PC-3 (cell line): ENCODE data around the gene ADAMTSL1. TPM values are rescaled to one million over a fixed set of nuclear protein-coding genes. Genes with fewer than 3 reads are reported as not detected.

ENCODE experiments used
- ATAC-seq: fragments of 200-7000 bp; cut with Tn5 transposase; 2 replicates; pipeline ENCODE4 v1.9.1; 2020; ENCODE audit warnings: mild to moderate bottlenecking, moderate library complexity
- BruUV-seq: library from RNA; stranded (reverse); fragments of 400-500 nt; replicated peaks from 2 replicates; lab custom pipeline; 2021; lab: Mats Ljungman, UMichigan
- CTCF ChIA-PET: fragments of 300-600 bp; sonication (Branson Sonifier 250); formaldehyde crosslinking; loops from one replicate; lab custom pipeline; 2022; ENCODE audit warnings: antibody characterized with exemption; lab: Charles Lee
- POLR2A ChIA-PET: fragments of 300-600 bp; sonication (Branson Sonifier 250); formaldehyde crosslinking; loops from one replicate; lab custom pipeline; 2022; ENCODE audit warnings: antibody characterized with exemption; ENCODE audit not compliant: unreplicated experiment; lab: Charles Lee
- DNase-seq: peaks from one replicate; pipeline ENCODE4 v3.0.0-alpha.2; 2015
- H2AFZ ChIP-seq: fragments of 300-600 bp; sonication (generic); 2 replicates; pipeline ENCODE4 v1.6.0; 2016; ENCODE audit warnings: antibody characterized with exemption, low read length
- H3F3A ChIP-seq: fragments of 300-600 bp; sonication (generic); one replicate; pipeline ENCODE4 v1.6.0; 2017; ENCODE audit warnings: antibody characterized with exemption, low read length, control low read depth, mild to moderate bottlenecking; ENCODE audit not compliant: unreplicated experiment
- H3K27ac ChIP-seq: fragments of 300-600 bp; sonication (generic); 2 replicates; pipeline ENCODE4 v1.5.1; 2016; ENCODE audit warnings: mild to moderate bottlenecking, low read length
- H3K27me3 ChIP-seq: fragments of 300-600 bp; sonication (generic); 2 replicates; pipeline ENCODE4 v1.6.1; 2016; ENCODE audit warnings: low read length, mixed read lengths
- H3K36me3 ChIP-seq: fragments of 300-600 bp; sonication (generic); 2 replicates; pipeline ENCODE4 v1.6.1; 2016; ENCODE audit warnings: low read depth, mixed run types, low read length, mixed read lengths
- H3K4me1 ChIP-seq: fragments of 300-600 bp; sonication (generic); 2 replicates; pipeline ENCODE4 v1.5.1; 2016; ENCODE audit warnings: low read length; ENCODE audit not compliant: insufficient read depth
- H3K4me2 ChIP-seq: fragments of 300-600 bp; sonication (generic); 2 replicates; pipeline ENCODE4 v1.6.0; 2016; ENCODE audit warnings: low read length
- H3K4me3 ChIP-seq: fragments of 300-600 bp; sonication (generic); 2 replicates; pipeline ENCODE4 v1.5.1; 2016; ENCODE audit warnings: mild to moderate bottlenecking, low read length, mixed read lengths
- H3K79me2 ChIP-seq: fragments of 300-600 bp; sonication (generic); 2 replicates; pipeline ENCODE4 v1.6.1; 2017; ENCODE audit warnings: low read length, mixed read lengths
- H3K9ac ChIP-seq: fragments of 300-600 bp; sonication (generic); 2 replicates; pipeline ENCODE4 v1.6.0; 2016; ENCODE audit warnings: mild to moderate bottlenecking, low read length
- H3K9me2 ChIP-seq: fragments of 300-600 bp; sonication (generic); replicated peaks from 2 replicates; pipeline ENCODE4 v1.6.1; 2016; ENCODE audit warnings: mixed run types, low read length, mixed read lengths
- H3K9me3 ChIP-seq: fragments of 300-600 bp; sonication (generic); 2 replicates; pipeline ENCODE4 v1.6.1; 2016; ENCODE audit warnings: low read length, mixed read lengths
- H4K20me1 ChIP-seq: fragments of 300-600 bp; sonication (generic); 2 replicates; pipeline ENCODE4 v1.6.1; 2016; ENCODE audit warnings: low read length, mixed read lengths
- EZH2 ChIP-seq: fragments of 300-600 bp; sonication (generic); IDR thresholded peaks from one replicate; pipeline ENCODE4 v1.6.1; 2017; ENCODE audit warnings: antibody characterized with exemption, mild to moderate bottlenecking, low read length; ENCODE audit not compliant: unreplicated experiment
- EZH2phosphoT487 ChIP-seq: fragments of 300-600 bp; sonication (generic); IDR thresholded peaks from 2 replicates; pipeline ENCODE4 v1.6.1; 2018; ENCODE audit warnings: mild to moderate bottlenecking, antibody characterized with exemption, low read length, borderline replicate concordance
- intact Hi-C: fragments of 100-400 bp; cut with micrococcal nuclease; formaldehyde crosslinking; loops from 2 replicates; pipeline ENCODE4 v1.9.0; 2023
- total RNA-seq: library from RNA; depleted of rRNA; stranded (reverse); fragments of >200 nt; gene quantifications from 2 replicates; pipeline ENCODE4 v1.2.3, GENCODE V29; 2014
- TF ChIP-seq, protein P1 (sequence below): fragments of 300-600 bp; sonication (generic); conservative IDR thresholded peaks from 2 replicates; pipeline ENCODE4 v1.5.1; 2017; ENCODE audit warnings: antibody characterized with exemption, low read depth, mild to moderate bottlenecking, low read length

ADAMTSL1 gene
- total RNA-seq, 1 experiment from 2014 or later, result 0.26 TPM

- intact Hi-C loops, result no loop called here
- no peak overlapping the region for H3K9ac ChIP-seq
- no peak for TF ChIP-seq EZH2
- no peak for TF ChIP-seq EZH2phosphoT487
- TF ChIP-seq, protein P1, sequence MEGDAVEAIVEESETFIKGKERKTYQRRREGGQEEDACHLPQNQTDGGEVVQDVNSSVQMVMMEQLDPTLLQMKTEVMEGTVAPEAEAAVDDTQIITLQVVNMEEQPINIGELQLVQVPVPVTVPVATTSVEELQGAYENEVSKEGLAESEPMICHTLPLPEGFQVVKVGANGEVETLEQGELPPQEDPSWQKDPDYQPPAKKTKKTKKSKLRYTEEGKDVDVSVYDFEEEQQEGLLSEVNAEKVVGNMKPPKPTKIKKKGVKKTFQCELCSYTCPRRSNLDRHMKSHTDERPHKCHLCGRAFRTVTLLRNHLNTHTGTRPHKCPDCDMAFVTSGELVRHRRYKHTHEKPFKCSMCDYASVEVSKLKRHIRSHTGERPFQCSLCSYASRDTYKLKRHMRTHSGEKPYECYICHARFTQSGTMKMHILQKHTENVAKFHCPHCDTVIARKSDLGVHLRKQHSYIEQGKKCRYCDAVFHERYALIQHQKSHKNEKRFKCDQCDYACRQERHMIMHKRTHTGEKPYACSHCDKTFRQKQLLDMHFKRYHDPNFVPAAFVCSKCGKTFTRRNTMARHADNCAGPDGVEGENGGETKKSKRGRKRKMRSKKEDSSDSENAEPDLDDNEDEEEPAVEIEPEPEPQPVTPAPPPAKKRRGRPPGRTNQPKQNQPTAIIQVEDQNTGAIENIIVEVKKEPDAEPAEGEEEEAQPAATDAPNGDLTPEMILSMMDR, result no peak
- H3K27me3 ChIP-seq, result no peaks in the 10 kb centered on the region
- no peaks in the 10 kb centered on the region for H3K9me3 ChIP-seq
- no peaks in the 10 kb centered on the region for H4K20me1 ChIP-seq
- H3F3A ChIP-seq, result no peaks in the 10 kb centered on the region
- DNase-seq (no peak), ATAC-seq (no peak)
- POLR2A ChIA-PET, result no interaction called here
- CTCF ChIA-PET, result no interaction called here
- H2AFZ ChIP-seq, result no peak overlapping the region
- H3K4me2 ChIP-seq, result no peak overlapping the region
- BruUV-seq, result no TSS peak
- H3K27ac ChIP-seq, result no peak overlapping the region
- H3K4me3 ChIP-seq, result no peak overlapping the region
- no peaks in the 10 kb centered on the region for H3K9me2 ChIP-seq
- no peaks in the 10 kb centered on the region for H3K79me2 ChIP-seq
- no peaks in the 10 kb centered on the region for H3K36me3 ChIP-seq
- H3K4me1 ChIP-seq, result no peaks in the 10 kb centered on the region
These were observed 375.3 kb downstream of the ADAMTSL1 start for GRCh38 chr9:18849270-18849669.

DNA sequence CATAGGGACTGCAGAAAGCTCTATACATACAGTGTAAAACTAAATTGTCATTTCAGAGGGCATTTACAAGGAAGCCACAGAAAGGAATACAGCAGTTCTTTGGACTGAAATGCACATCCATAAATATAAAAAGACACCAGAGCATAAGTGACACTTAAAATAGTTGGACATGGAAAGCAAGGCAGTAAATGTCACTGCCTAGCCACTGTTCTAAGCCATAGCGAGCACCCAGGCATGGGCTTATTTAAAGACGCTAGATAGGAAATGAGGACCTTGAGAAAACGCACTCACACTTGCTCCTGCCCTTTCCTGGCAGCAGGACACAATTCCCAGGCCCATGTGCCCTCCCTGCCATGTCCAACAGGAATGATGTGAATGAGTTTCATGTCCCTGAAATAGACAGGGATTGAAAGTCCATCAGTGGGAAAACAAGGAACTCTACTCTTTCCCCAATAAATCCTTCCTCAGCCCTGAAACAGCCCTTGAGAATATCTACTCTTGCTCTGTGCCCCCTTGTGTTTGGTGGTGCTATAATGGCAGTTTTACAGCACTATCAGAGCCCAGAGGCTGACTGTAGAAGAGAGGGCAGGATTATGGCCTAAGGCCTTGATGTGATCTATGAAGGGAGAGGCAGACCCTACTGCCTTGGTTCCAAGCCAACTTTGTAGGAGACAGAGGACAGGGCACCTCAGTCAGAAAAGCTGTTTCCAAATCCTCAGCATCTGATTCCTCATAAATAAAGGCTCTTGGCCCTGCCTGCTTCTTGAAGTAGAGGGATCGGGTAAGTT is 376.1 kb downstream of the ADAMTSL1 start:
- no peak overlapping the region for H3K4me2 ChIP-seq
- H3K9me2 ChIP-seq, result no peaks in the 10 kb centered on the region
- H3K27me3 ChIP-seq, result no peaks in the 10 kb centered on the region
- intact Hi-C loops, result no loop called here
- no peak overlapping the region for H2AFZ ChIP-seq
- ChIA-PET CTCF (no interaction called here), POLR2A (no interaction called here)
- H3K9me3 ChIP-seq, result no peaks in the 10 kb centered on the region
- TF ChIP-seq EZH2, result no peak
- TF ChIP-seq, protein P1, result no peak
- no peak for TF ChIP-seq EZH2phosphoT487
- no TSS peak for BruUV-seq
- no peaks in the 10 kb centered on the region for H3K36me3 ChIP-seq
- no peak overlapping the region for H3K27ac ChIP-seq
- no peaks in the 10 kb centered on the region for H3F3A ChIP-seq
- DNase-seq (no peak), ATAC-seq (no peak)
- H3K4me3 ChIP-seq, result no peak overlapping the region
- H3K79me2 ChIP-seq, result no peaks in the 10 kb centered on the region
- no peak overlapping the region for H3K9ac ChIP-seq
- H3K4me1 ChIP-seq, result no peaks in the 10 kb centered on the region
- H4K20me1 ChIP-seq, result no peaks in the 10 kb centered on the region
